GM23338 (cell line): ENCODE measurements around the gene UBE2A. TPM values are rescaled to one million over a fixed set of nuclear protein-coding genes. Genes with fewer than 3 reads are reported as not detected.

ENCODE experiments used
- ATAC-seq: fragments of 200-7000 bp; cut with Tn5 transposase; 3 replicates; pipeline ENCODE4 v1.9.1; 2020
- DNase-seq: peaks from one replicate; pipeline ENCODE4 v3.0.0-alpha.2; 2015; ENCODE audit warnings: low spot score
- H2AFZ ChIP-seq: fragments of 200-600 bp; sonication (generic); 2 replicates; pipeline ENCODE4 v1.8.0; 2016; ENCODE audit warnings: antibody characterized with exemption, mild to moderate bottlenecking, moderate library complexity
- H3F3A ChIP-seq: fragments of 200-600 bp; sonication (generic); replicated peaks from 2 replicates; pipeline ENCODE4 v1.8.0; 2017; ENCODE audit warnings: antibody characterized with exemption, mixed run types, low read depth
- H3K27ac ChIP-seq: fragments of 200-600 bp; sonication (generic); 2 replicates; pipeline ENCODE4 v1.6.1; 2016; ENCODE audit warnings: low read depth
- H3K27me3 ChIP-seq: fragments of 200-600 bp; sonication (generic); 2 replicates; pipeline ENCODE4 v1.8.0; 2016; ENCODE audit warnings: mild to moderate bottlenecking, mixed run types, moderate library complexity; ENCODE audit not compliant: insufficient read depth
- H3K36me3 ChIP-seq: fragments of 200-600 bp; sonication (generic); 2 replicates; pipeline ENCODE4 v1.8.0; 2016; ENCODE audit warnings: mild to moderate bottlenecking; ENCODE audit not compliant: insufficient read depth
- H3K4me1 ChIP-seq: fragments of 200-600 bp; sonication (generic); 2 replicates; pipeline ENCODE4 v1.8.0; 2016; ENCODE audit warnings: mild to moderate bottlenecking, moderate library complexity; ENCODE audit not compliant: insufficient read depth
- H3K4me2 ChIP-seq: fragments of 200-600 bp; sonication (generic); 2 replicates; pipeline ENCODE4 v1.7.1; 2017; ENCODE audit warnings: mixed run types
- H3K4me3 ChIP-seq: fragments of 200-600 bp; sonication (generic); 2 replicates; pipeline ENCODE4 v1.6.1; 2016; ENCODE audit warnings: mixed run types
- H3K79me2 ChIP-seq: fragments of 200-600 bp; sonication (generic); replicated peaks from 2 replicates; pipeline ENCODE4 v1.8.0; 2017; ENCODE audit warnings: mild to moderate bottlenecking; ENCODE audit not compliant: insufficient read depth
- H3K9me2 ChIP-seq: fragments of 200-600 bp; sonication (generic); 2 replicates; pipeline ENCODE4 v1.8.0; 2017; ENCODE audit not compliant: insufficient read depth
- H4K20me1 ChIP-seq: fragments of 200-600 bp; sonication (generic); replicated peaks from 2 replicates; pipeline ENCODE4 v1.8.0; 2017; ENCODE audit warnings: mild to moderate bottlenecking; ENCODE audit not compliant: insufficient read depth
- H3K27ac Mint-ChIP-seq: 2 replicates; pipeline ENCODE4 v1.8.0; 2020; ENCODE audit warnings: inconsistent platforms, mild to moderate bottlenecking, moderate library complexity, mixed read lengths
- H3K27me3 Mint-ChIP-seq: 3 replicates; pipeline ENCODE4 v1.8.0; 2022; ENCODE audit warnings: low read depth, mild to moderate bottlenecking, moderate library complexity, mixed read lengths, inconsistent platforms; ENCODE audit not compliant: insufficient read depth, poor library complexity
- H3K36me3 Mint-ChIP-seq: 3 replicates; pipeline ENCODE4 v1.8.0; 2021; ENCODE audit warnings: low read depth, mild to moderate bottlenecking, inconsistent platforms, moderate library complexity, mixed read lengths
- H3K4me1 Mint-ChIP-seq: 3 replicates; pipeline ENCODE4 v1.8.0; 2020; ENCODE audit warnings: mild to moderate bottlenecking, inconsistent platforms, mixed read lengths
- H3K4me3 Mint-ChIP-seq: 3 replicates; pipeline ENCODE4 v1.8.0; 2021; ENCODE audit warnings: moderate library complexity, mild to moderate bottlenecking, inconsistent platforms, mixed read lengths
- H3K9me3 Mint-ChIP-seq: 3 replicates; pipeline ENCODE4 v1.8.0; 2020; ENCODE audit warnings: moderate library complexity, mild to moderate bottlenecking, inconsistent platforms, mixed read lengths
- EZH2phosphoT487 ChIP-seq: fragments of 200-600 bp; sonication (generic); IDR thresholded peaks from one replicate; pipeline ENCODE4 v1.8.1; 2018; ENCODE audit warnings: antibody characterized with exemption; ENCODE audit not compliant: unreplicated experiment
- NANOG ChIP-seq: IDR thresholded peaks from 2 replicates; pipeline ENCODE4 v1.6.1; 2016; ENCODE audit warnings: antibody characterized with exemption, borderline replicate concordance
- POLR2AphosphoS5 ChIP-seq: IDR thresholded peaks from 2 replicates; pipeline ENCODE4 v1.6.1; 2016; ENCODE audit warnings: antibody characterized with exemption, low read depth
- STAT1 ChIP-seq: IDR thresholded peaks from one replicate; pipeline ENCODE4 v1.6.1; 2016; ENCODE audit warnings: antibody characterized with exemption; ENCODE audit not compliant: unreplicated experiment
- ZNF331 ChIP-seq: fragments of 250-450 bp; sonication (Bioruptor Pico); IDR thresholded peaks from 2 replicates; pipeline ENCODE4 v1.5.0; 2020; ENCODE audit warnings: low read depth, mild to moderate bottlenecking, moderate library complexity
- polyA plus RNA-seq: library from polyadenylated mRNA; unstranded; fragments of >200 nt; fragmentation: Nextera tagmentation; extraction: Ambion mirVana; gene quantifications from 2 replicates; pipeline ENCODE4 v1.2.1, GENCODE V29; 2016
- total RNA-seq: library from RNA; depleted of rRNA; stranded (reverse); fragments of >200 nt; shearing (Covaris generic); gene quantifications from 2 replicates; pipeline ENCODE4 v1.2.3, GENCODE V29; 2014
- TF ChIP-seq, protein P1 (sequence below): IDR thresholded peaks from 2 replicates; pipeline ENCODE4 v1.6.1; 2016; ENCODE audit warnings: antibody characterized with exemption
- TF ChIP-seq, protein P2 (sequence below): IDR thresholded peaks from one replicate; pipeline ENCODE4 v1.6.1; 2018; ENCODE audit warnings: antibody characterized with exemption; ENCODE audit not compliant: unreplicated experiment
- TF ChIP-seq, protein P3 (sequence below): fragments of 250-450 bp; sonication (Bioruptor Pico); IDR thresholded peaks from 2 replicates; pipeline ENCODE4 v1.5.0; 2020; ENCODE audit warnings: mild to moderate bottlenecking, moderate library complexity

Gene UBE2A
- total and polyA plus RNA-seq, 2 experiments from 2014 or later = 38.6 to 75.9 TPM

DNA sequence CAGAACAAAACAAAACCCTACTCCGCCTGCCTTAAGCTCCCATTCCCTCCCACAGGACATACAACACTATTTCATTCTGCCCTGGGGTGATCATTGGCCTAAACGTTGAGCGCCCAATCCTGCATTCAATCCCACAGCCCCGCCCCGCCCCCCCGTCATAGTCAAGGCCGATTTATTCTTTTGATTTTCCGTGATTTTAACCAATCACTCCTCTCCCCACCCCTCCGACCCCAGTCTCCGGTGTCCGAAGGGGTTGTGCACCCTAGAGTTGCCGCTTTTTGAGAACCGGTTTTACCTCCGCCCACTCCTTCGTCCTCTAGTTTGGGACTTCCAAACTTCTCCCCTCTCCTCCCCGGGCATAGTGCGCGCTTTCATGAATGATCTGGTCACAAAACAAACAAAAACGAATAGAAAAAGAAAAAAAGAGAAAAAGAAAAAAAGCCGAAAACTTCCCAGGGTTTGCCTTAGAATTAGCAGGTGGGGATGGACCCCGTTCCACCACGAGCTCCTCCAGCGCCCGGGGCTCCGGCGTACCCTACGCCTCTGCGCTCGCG lies 446 bp upstream of the UBE2A start:
- Histone ChIP-seq H3K27me3 (no peaks in the 10 kb centered on the region), H4K20me1 (no peaks in the 10 kb centered on the region), H3K79me2 (0 out of 2 replicates have a peak, but pooled peaks cover 8% of the 10 kb centered on the region), H3K4me3 (peak overlapping the region; percentile 76), H2AFZ (0 out of 2 replicates have a peak overlapping the region, but pooled peaks have one; percentile 47), H3K4me2 (peak overlapping the region; percentile 75), H3K27ac (peak overlapping the region; percentile 94; the same call in 1 of the 2 replicates), H3F3A (no peaks in the 10 kb centered on the region), H3K9me2 (no peaks in the 10 kb centered on the region), H3K4me1 (no peaks in the 10 kb centered on the region), H3K36me3 (no peaks in the 10 kb centered on the region; the same call in 1 of the 2 replicates)
- H3K9me3 Mint-ChIP-seq = no peaks in the 10 kb centered on the region; the same call in 2 of the 3 replicates
- H3K36me3 Mint-ChIP-seq = peaks cover 4% of the 10 kb centered on the region; the same call in 1 of the 3 replicates
- ATAC-seq = peak; percentile 87
- peak overlapping the region; percentile 53; the same call in 1 of the 2 replicates for H3K27ac Mint-ChIP-seq
- peak; percentile 45 for DNase-seq
- peaks cover 2% of the 10 kb centered on the region for H3K27me3 Mint-ChIP-seq
- peak overlapping the region; percentile 85 for H3K4me3 Mint-ChIP-seq
- TF ChIP-seq, protein P1, sequence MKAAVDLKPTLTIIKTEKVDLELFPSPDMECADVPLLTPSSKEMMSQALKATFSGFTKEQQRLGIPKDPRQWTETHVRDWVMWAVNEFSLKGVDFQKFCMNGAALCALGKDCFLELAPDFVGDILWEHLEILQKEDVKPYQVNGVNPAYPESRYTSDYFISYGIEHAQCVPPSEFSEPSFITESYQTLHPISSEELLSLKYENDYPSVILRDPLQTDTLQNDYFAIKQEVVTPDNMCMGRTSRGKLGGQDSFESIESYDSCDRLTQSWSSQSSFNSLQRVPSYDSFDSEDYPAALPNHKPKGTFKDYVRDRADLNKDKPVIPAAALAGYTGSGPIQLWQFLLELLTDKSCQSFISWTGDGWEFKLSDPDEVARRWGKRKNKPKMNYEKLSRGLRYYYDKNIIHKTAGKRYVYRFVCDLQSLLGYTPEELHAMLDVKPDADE = no peak
- TF ChIP-seq EZH2phosphoT487 (no peak), POLR2AphosphoS5 (no peak)
- TF ChIP-seq, protein P2, sequence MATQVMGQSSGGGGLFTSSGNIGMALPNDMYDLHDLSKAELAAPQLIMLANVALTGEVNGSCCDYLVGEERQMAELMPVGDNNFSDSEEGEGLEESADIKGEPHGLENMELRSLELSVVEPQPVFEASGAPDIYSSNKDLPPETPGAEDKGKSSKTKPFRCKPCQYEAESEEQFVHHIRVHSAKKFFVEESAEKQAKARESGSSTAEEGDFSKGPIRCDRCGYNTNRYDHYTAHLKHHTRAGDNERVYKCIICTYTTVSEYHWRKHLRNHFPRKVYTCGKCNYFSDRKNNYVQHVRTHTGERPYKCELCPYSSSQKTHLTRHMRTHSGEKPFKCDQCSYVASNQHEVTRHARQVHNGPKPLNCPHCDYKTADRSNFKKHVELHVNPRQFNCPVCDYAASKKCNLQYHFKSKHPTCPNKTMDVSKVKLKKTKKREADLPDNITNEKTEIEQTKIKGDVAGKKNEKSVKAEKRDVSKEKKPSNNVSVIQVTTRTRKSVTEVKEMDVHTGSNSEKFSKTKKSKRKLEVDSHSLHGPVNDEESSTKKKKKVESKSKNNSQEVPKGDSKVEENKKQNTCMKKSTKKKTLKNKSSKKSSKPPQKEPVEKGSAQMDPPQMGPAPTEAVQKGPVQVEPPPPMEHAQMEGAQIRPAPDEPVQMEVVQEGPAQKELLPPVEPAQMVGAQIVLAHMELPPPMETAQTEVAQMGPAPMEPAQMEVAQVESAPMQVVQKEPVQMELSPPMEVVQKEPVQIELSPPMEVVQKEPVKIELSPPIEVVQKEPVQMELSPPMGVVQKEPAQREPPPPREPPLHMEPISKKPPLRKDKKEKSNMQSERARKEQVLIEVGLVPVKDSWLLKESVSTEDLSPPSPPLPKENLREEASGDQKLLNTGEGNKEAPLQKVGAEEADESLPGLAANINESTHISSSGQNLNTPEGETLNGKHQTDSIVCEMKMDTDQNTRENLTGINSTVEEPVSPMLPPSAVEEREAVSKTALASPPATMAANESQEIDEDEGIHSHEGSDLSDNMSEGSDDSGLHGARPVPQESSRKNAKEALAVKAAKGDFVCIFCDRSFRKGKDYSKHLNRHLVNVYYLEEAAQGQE = no peak
- peaks cover 8% of the 10 kb centered on the region; the same call in 2 of the 3 replicates for H3K4me1 Mint-ChIP-seq

DNA sequence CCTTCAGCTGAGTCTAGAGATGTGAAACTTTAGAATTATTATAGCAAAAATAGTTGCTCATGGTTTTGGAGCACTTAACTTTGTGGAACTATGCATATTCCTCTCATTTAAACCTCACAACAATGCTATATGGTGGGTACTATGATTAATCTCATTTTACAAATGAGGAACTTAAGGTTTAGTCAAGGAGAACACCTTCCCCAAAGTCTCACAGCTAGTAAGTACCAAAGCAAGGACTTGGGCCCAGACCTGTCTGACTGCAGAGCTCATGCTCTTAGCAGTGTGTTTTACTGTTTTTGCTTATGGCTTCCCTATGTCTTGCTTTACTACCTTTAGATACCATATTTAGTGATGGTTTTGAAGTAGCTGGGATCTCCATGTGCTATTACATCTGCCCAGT lies 5.1 kb downstream of the UBE2A start:
- Mint-ChIP-seq H3K27me3 (no peaks in the 10 kb centered on the region), H3K4me1 (no peaks in the 10 kb centered on the region), H3K36me3 (peaks cover 7% of the 10 kb centered on the region; the same call in 1 of the 3 replicates), H3K9me3 (no peaks in the 10 kb centered on the region), H3K4me3 (no peak overlapping the region), H3K27ac (no peak overlapping the region)
- H3K27ac ChIP-seq = no peak overlapping the region
- no peak overlapping the region for H2AFZ ChIP-seq
- no peaks in the 10 kb centered on the region for H3K9me2 ChIP-seq
- no peak for DNase-seq
- H3F3A ChIP-seq = no peaks in the 10 kb centered on the region
- 0 out of 2 replicates have a peak, but pooled peaks cover 8% of the 10 kb centered on the region for H3K79me2 ChIP-seq
- H3K36me3 ChIP-seq = no peaks in the 10 kb centered on the region; the same call in 1 of the 2 replicates
- H3K4me1 ChIP-seq = no peaks in the 10 kb centered on the region
- no peaks in the 10 kb centered on the region for H3K27me3 ChIP-seq
- no peak for ATAC-seq
- H3K4me2 ChIP-seq = no peak overlapping the region
- no peak overlapping the region for H3K4me3 ChIP-seq
- no peaks in the 10 kb centered on the region for H4K20me1 ChIP-seq
- TF ChIP-seq, protein P3, sequence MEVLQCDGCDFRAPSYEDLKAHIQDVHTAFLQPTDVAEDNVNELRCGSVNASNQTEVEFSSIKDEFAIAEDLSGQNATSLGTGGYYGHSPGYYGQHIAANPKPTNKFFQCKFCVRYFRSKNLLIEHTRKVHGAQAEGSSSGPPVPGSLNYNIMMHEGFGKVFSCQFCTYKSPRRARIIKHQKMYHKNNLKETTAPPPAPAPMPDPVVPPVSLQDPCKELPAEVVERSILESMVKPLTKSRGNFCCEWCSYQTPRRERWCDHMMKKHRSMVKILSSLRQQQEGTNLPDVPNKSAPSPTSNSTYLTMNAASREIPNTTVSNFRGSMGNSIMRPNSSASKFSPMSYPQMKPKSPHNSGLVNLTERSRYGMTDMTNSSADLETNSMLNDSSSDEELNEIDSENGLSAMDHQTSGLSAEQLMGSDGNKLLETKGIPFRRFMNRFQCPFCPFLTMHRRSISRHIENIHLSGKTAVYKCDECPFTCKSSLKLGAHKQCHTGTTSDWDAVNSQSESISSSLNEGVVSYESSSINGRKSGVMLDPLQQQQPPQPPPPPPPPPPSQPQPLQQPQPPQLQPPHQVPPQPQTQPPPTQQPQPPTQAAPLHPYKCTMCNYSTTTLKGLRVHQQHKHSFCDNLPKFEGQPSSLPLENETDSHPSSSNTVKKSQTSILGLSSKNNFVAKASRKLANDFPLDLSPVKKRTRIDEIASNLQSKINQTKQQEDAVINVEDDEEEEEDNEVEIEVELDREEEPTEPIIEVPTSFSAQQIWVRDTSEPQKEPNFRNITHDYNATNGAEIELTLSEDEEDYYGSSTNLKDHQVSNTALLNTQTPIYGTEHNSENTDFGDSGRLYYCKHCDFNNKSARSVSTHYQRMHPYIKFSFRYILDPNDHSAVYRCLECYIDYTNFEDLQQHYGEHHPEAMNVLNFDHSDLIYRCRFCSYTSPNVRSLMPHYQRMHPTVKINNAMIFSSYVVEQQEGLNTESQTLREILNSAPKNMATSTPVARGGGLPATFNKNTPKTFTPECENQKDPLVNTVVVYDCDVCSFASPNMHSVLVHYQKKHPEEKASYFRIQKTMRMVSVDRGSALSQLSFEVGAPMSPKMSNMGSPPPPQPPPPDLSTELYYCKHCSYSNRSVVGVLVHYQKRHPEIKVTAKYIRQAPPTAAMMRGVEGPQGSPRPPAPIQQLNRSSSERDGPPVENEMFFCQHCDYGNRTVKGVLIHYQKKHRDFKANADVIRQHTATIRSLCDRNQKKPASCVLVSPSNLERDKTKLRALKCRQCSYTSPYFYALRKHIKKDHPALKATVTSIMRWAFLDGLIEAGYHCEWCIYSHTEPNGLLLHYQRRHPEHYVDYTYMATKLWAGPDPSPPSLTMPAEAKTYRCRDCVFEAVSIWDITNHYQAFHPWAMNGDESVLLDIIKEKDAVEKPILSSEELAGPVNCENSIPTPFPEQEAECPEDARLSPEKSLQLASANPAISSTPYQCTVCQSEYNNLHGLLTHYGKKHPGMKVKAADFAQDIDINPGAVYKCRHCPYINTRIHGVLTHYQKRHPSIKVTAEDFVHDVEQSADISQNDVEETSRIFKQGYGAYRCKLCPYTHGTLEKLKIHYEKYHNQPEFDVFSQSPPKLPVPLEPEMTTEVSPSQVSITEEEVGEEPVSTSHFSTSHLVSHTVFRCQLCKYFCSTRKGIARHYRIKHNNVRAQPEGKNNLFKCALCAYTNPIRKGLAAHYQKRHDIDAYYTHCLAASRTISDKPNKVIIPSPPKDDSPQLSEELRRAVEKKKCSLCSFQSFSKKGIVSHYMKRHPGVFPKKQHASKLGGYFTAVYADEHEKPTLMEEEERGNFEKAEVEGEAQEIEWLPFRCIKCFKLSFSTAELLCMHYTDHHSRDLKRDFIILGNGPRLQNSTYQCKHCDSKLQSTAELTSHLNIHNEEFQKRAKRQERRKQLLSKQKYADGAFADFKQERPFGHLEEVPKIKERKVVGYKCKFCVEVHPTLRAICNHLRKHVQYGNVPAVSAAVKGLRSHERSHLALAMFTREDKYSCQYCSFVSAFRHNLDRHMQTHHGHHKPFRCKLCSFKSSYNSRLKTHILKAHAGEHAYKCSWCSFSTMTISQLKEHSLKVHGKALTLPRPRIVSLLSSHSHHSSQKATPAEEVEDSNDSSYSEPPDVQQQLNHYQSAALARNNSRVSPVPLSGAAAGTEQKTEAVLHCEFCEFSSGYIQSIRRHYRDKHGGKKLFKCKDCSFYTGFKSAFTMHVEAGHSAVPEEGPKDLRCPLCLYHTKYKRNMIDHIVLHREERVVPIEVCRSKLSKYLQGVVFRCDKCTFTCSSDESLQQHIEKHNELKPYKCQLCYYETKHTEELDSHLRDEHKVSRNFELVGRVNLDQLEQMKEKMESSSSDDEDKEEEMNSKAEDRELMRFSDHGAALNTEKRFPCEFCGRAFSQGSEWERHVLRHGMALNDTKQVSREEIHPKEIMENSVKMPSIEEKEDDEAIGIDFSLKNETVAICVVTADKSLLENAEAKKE (CRISPR knock-in tag) = no peak
- TF ChIP-seq STAT1 = no peak
- no peak for TF ChIP-seq NANOG
- TF ChIP-seq ZNF331 (CRISPR knock-in tag) = no peak
